ENCODE results near the gene HIVEP3.

The HIVEP3 gene

DNA sequence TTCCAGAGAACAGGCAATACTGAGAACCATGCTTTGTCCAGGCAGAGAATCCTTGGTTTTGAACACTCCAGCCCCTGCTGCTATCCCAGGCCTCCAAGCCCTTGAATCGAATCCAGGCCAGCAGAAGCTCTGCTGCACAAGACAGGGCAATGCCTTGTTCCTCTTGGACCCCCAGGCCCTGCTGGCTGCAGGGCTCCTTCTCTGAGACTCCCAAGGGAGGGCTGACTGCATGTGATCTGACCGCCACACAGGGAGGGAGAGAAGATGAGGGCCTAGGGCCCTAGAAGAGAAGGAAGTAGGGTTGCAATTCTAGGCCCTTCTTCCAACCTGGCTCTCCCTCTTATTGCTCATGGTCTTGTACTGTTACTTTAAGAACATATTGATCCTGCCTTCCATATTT is 273.7 kb downstream of the HIVEP3 start:
- no peak for DNase-seq

DNA sequence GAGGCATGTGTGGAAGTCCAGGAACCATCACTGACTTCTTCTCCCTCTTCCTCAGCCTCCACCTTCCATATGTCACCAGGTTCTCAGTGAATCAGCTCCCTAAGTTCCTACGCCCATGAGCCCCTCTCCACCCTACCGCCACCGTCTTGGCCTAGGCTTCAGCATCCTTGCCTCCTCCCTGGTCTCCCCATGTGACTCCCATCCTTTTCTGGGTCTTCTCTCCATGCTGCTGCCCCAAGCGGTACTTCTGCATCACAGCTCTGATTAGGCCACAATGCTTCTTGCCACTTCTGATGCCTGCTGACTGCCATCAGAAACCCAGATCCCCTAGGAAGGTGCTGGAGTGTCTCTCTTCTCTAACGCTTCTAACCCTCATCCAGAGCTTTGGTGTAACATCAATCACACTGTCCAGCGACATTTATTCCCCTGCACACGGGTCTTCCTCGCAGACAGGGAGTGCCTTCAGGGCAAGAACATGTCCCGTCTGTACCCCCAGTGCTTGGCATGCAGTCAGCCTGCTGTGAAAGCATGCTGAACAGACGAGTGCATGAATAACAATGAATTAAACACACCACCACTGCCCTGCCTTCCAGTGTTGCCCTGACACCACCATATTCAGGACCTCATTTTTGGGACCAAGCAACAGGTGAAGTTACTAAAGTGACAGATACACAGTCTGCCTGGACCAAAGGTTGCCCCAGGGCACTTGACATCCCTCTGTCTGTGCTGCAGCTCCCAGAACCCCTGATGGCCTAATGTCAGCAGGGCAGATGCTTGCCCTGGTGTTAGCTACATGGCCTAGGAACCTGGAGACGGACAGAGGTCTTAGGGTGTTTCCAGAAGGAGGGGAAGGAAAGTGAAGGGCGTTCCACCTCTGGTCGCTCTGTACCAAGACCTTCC is 275.6 kb downstream of the HIVEP3 start:
- no peak for DNase-seq

DNA sequence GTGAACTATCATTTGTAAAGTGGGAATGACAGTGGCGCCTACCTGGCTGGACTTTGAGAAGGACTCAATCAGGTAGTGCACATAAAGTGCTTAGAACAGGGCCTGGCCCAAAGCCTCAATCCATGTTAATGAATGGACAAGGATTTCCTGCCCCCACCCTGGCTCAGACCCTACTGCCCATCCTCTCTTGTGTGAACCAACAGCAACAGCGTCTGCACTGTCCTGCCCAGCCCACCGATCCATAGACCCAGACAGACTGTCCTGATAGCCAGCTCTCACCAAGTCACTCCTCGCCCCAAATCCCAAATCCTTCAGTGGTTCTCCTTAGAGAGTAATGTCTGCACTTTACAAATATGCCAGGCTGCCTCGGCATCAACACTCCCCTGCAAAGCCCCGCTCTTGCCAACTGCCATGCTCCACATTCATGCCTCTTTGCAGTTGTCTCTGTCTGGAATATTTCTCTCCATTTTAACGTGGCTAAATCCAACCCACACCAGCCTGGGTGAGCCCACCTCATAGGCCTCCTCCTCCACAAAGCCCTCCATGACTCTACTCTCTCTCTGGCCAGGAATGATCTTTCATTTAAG is 276.7 kb downstream of the HIVEP3 start:
- DNase-seq = no peak

- no peak for DNase-seq
These were observed 277.3 kb downstream of the HIVEP3 start for GRCh38 chr1:41641475-41641814.

- no peak for DNase-seq
These were observed 277.8 kb downstream of the HIVEP3 start for GRCh38 chr1:41640756-41641474.

DNA sequence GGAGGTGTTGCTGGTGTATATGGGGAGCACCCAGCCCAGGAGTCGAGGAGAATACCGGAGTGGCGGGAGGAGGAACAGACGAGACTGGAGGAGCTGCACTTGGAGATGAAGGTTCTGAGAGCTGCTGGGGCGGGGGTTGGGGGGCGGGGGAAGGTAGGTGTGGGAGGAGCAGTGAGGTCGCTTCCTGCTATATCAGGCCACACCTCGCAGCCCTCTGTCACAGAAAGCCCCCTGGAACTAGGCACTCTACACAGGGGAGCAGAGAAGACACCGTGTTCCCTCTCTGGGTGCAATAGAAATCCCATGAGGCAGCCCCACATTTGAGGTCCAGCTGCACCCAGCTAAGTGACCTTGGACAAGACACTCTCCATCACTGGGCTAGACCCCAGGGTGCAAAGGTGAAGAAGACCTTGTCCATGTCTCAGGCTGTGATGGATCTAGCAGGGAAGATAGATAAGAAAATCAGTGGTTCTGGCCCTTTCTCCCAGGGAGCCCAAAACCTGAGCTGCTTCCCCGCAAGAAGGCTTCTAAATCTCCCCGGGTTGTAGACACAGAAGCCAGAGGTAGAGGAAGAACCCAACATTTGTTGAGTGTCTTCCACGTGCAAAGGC is 278.5 kb downstream of the HIVEP3 start:
- no peak for DNase-seq

GRCh38 chr1:41639332-41639936 is 279.3 kb downstream of the HIVEP3 start:
- DNase-seq = no peak

DNA sequence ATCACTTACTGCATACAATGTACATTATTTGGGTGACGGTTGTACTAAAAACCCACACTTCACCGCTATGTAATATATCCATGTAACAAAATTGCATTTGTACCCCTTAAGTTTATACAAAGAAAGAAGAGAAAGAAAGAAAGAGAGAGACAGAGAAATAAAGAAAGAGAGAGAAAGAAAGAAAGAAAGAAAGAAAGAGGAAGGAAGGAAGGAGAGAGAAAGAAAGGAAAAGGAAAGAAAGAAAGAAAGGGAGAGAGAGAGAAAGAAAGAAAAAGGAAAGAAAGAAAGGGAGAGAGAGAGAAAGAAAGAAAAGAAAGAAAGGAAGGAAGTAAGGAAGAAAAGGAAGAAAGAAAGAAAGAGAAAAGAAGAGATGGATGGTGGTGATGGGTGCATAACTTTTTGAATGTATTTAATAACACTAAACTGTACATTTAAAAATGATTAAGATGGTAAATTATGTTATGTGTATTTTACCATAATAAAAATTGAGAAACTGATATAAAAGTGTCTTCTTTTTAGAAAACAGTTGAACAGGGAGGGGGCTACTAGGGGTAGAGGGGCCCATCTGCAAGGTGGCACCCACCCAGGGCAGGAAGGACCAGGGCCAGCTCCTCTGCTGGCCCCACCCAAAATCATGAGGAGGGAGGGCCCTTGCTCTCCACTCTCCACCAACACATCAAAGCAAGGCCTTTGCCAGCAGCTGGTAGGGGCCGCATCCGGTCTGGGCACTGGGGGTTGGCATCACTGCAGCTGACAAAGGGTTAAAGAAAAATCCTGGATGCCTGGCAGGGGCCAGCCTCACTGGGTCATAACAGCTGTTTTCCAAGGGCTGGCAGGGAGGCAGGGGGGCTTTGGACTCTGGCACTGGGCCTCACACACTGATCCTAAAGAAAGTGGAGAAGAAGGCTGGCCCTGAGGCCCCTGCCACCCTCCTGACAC is 280.4 kb downstream of the HIVEP3 start:
- DNase-seq = no peak

DNA sequence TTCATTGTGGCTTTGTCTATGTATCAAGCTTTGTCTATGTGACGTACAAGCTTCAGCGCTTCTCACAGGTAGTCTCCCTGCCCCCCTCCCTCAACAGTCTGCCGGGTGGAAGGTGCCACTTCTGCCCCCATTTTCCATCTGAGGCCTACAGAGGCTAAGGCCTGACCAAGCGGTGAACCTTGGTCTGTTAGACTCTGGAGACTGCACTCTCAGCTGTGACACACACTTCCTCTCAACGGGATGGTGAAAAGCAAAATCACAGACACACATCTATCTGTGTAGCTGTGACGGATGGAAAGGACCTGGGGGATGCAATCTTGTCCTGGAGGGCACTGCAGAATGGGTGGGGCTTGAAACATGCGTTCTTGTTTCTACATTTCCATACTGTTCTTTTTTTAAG is 281.4 kb downstream of the HIVEP3 start:
- no peak for DNase-seq

DNA sequence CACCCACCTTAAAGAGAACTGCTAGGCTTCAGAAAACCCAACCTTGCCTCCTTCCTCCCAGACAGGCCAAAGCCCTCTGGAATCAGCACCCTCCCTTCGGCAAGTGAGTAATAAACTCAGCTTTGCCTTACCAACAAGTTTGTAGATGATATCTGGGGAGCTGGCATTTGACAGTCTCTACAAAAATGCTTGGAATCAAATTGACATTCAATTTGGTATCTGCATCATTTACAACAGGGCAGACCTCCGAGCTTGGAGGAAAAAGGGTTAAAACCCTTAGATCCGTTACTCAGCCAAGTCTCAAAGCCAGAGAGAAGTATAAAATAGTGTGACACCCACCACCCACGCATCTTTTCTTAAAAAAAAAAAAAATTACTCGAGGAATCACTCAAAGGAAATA is 285.0 kb downstream of the HIVEP3 start:
- no peak for DNase-seq

GRCh38 chr1:41632781-41633575 is 285.7 kb downstream of the HIVEP3 start:
- DNase-seq = no peak

- DNase-seq = no peak
These were observed 286.8 kb downstream of the HIVEP3 start for GRCh38 chr1:41631971-41632370.

GRCh38 chr1:41631154-41631553 is 287.6 kb downstream of the HIVEP3 start:
- no peak for DNase-seq

- DNase-seq = no peak
These were observed 289.2 kb downstream of the HIVEP3 start for GRCh38 chr1:41629571-41629970.

DNA sequence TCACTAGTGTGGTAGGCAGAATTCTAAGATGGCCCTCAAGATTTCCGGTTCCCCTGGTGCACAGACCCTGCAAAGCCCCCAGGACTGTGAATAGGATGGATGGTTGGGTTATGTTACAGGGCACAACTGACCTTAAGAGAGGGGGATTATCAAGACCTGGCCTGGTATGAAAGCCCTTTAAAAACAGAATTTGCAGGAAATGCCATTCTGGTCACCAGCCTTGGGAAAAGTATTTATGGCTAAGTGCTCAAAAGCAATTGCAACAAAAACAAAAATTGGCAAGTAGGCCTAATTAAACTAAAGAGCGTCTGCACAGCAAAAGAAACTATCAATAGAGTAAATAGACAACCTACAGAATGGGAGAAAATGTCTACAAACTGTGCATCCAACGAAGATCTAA is 289.6 kb downstream of the HIVEP3 start:
- DNase-seq = no peak

- no peak for DNase-seq
These were observed 291.0 kb downstream of the HIVEP3 start for GRCh38 chr1:41627491-41628280.

- DNase-seq = no peak
These were observed 291.9 kb downstream of the HIVEP3 start for GRCh38 chr1:41626616-41627375.

- no peak for DNase-seq
These were observed 292.6 kb downstream of the HIVEP3 start for GRCh38 chr1:41626146-41626545.

GRCh38 chr1:41623736-41624135 is 295.0 kb downstream of the HIVEP3 start:
- no peak for DNase-seq
